NCI-H1930 (cell line): ENCODE data around the gene SUN2.

ENCODE experiments used
- DNase-seq, 2 experiments: peaks; one replicate each; lab custom pipeline; 2025; lab: John Stamatoyannopoulos, UW

The SUN2 gene

GRCh38 chr22:38733724-38734381 lies 21.9 kb downstream of the SUN2 start:
- no peak for DNase-seq

GRCh38 chr22:38733329-38733723 lies 22.5 kb downstream of the SUN2 start:
- no peak for DNase-seq

GRCh38 chr22:38732251-38732815 lies 23.5 kb downstream of the SUN2 start:
- DNase-seq, result no peak

- no peak for DNase-seq
Observed at GRCh38 chr22:38731703-38732161, 24.1 kb downstream of the SUN2 start.

- DNase-seq, result no peak
Observed at GRCh38 chr22:38730411-38730871, 25.4 kb downstream of the SUN2 start.

- no peak for DNase-seq
Observed at GRCh38 chr22:38729946-38730345, 25.9 kb downstream of the SUN2 start.

- no peak for DNase-seq
Observed at GRCh38 chr22:38728871-38729796, 26.7 kb downstream of the SUN2 start.

GRCh38 chr22:38727530-38728451 lies 28.0 kb downstream of the SUN2 start:
- no peak for DNase-seq

- no peak for DNase-seq
Observed at GRCh38 chr22:38727123-38727522, 28.7 kb downstream of the SUN2 start.

- no peak for DNase-seq
Observed at GRCh38 chr22:38725900-38726655, 29.7 kb downstream of the SUN2 start.

GRCh38 chr22:38724926-38725571 lies 30.7 kb downstream of the SUN2 start:
- DNase-seq, result no peak

GRCh38 chr22:38724176-38724575 lies 31.6 kb downstream of the SUN2 start:
- DNase-seq, result no peak

GRCh38 chr22:38721551-38721950 lies 34.2 kb downstream of the SUN2 start:
- DNase-seq, result no peak

- no peak for DNase-seq
Observed at GRCh38 chr22:38720350-38720749, 35.4 kb downstream of the SUN2 start.

GRCh38 chr22:38719196-38719595 lies 36.6 kb downstream of the SUN2 start:
- no peak for DNase-seq

- no peak for DNase-seq
Observed at GRCh38 chr22:38718414-38718813, 37.4 kb downstream of the SUN2 start.

GRCh38 chr22:38717244-38717643 lies 38.6 kb downstream of the SUN2 start:
- no peak for DNase-seq

GRCh38 chr22:38716826-38717225 lies 39.0 kb downstream of the SUN2 start:
- no peak for DNase-seq

- no peak for DNase-seq
Observed at GRCh38 chr22:38716271-38716670, 39.5 kb downstream of the SUN2 start.

GRCh38 chr22:38715852-38716251 lies 39.9 kb downstream of the SUN2 start:
- DNase-seq, result no peak
